Epithelial cell of proximal tubule (primary cell): ENCODE data around the gene KCNJ6. TPM values are rescaled to one million over a fixed set of nuclear protein-coding genes. Genes with fewer than 3 reads are reported as not detected.
"Not testable (repeated sequence)": the region's sequence is repeated elsewhere in the genome, so short reads cannot be mapped to it uniquely, and the experiment has no call there.

ENCODE experiments used
- DNase-seq: peaks from one replicate; pipeline ENCODE4 v3.0.0-alpha.2; 2011; ENCODE audit warnings: low read depth
- H3K4me3 ChIP-seq: 2 replicates; pipeline ENCODE4 v1.5.1; 2011; ENCODE audit warnings: low read depth, mild to moderate bottlenecking, low read length
- CTCF ChIP-seq: conservative IDR thresholded peaks from 2 replicates; pipeline ENCODE4 v1.5.1; 2012; ENCODE audit warnings: low read depth, mild to moderate bottlenecking, low read length
- total RNA-seq: library from RNA; depleted of rRNA; stranded (reverse); fragments of >200 nt; gene quantifications from 2 replicates; pipeline ENCODE4 v1.2.3, GENCODE V29; 2015

The KCNJ6 gene
- total RNA-seq, 1 donor from 2014 or later: under 0.01 TPM

- no peak overlapping the region for H3K4me3 ChIP-seq
- no peak for TF ChIP-seq CTCF
- peak; percentile 77 for DNase-seq
Measured at GRCh38 chr21:37921091-37921490, 4.8 kb upstream of the KCNJ6 start.

GRCh38 chr21:37920302-37920701 lies 4.0 kb upstream of the KCNJ6 start:
- not testable (repeated sequence) for DNase-seq

GRCh38 chr21:37917612-37918011 lies 1.4 kb upstream of the KCNJ6 start:
- no peak for TF ChIP-seq CTCF
- no peak overlapping the region for H3K4me3 ChIP-seq
- DNase-seq: no peak

More at GRCh38 chr21:37920302-37920701, 4.0 kb upstream of the KCNJ6 start:
- H3K4me3 ChIP-seq: not testable (repeated sequence)

- peak overlapping the region; percentile 44 for H3K4me3 ChIP-seq
- DNase-seq: no peak
- TF ChIP-seq CTCF: no peak
Measured at GRCh38 chr21:37915941-37916309, 332 bp downstream of the KCNJ6 start.

- H3K4me3 ChIP-seq: peak overlapping the region; percentile 44
- DNase-seq: no peak
- no peak for TF ChIP-seq CTCF
Measured at GRCh38 chr21:37915497-37915911, 753 bp downstream of the KCNJ6 start.

- TF ChIP-seq CTCF: no peak
- no peak overlapping the region for H3K4me3 ChIP-seq
- DNase-seq: no peak
Measured at GRCh38 chr21:37912616-37913015, 3.6 kb downstream of the KCNJ6 start.

GRCh38 chr21:37909936-37910335 lies 6.3 kb downstream of the KCNJ6 start:
- peak; percentile 32 for TF ChIP-seq CTCF
- DNase-seq: no peak

GRCh38 chr21:37908691-37909090 lies 7.6 kb downstream of the KCNJ6 start:
- no peak overlapping the region for H3K4me3 ChIP-seq
- DNase-seq: no peak
- no peak for TF ChIP-seq CTCF

More at GRCh38 chr21:37909936-37910335, 6.3 kb downstream of the KCNJ6 start:
- no peak overlapping the region for H3K4me3 ChIP-seq
